Effector memory CD4-positive, alpha-beta T cell (primary cell): ENCODE measurements around the gene GFRAL.

Source experiments
- DNase-seq, 3 donors: peaks; one replicate each; pipeline ENCODE4 v3.0.0-alpha.2; 2020
- H3K27ac ChIP-seq: 2 replicates; pipeline ENCODE4 v1.7.0; 2013; ENCODE audit warnings: mild to moderate bottlenecking, low read length, moderate library complexity; ENCODE audit not compliant: insufficient read depth, poor library complexity, severe bottlenecking
- H3K27me3 ChIP-seq: replicated peaks from 2 replicates; pipeline ENCODE4 v1.7.0; 2013; ENCODE audit warnings: mild to moderate bottlenecking, low read length; ENCODE audit not compliant: insufficient read depth, control insufficient read depth, poor library complexity, severe bottlenecking
- H3K36me3 ChIP-seq: 2 replicates; pipeline ENCODE4 v1.7.0; 2013; ENCODE audit warnings: mild to moderate bottlenecking, low read length, moderate library complexity; ENCODE audit not compliant: control insufficient read depth, insufficient read depth
- H3K4me1 ChIP-seq: 2 replicates; pipeline ENCODE4 v1.7.0; 2013; ENCODE audit warnings: low read length, mild to moderate bottlenecking; ENCODE audit not compliant: control insufficient read depth, insufficient read depth, poor library complexity, severe bottlenecking
- H3K4me3 ChIP-seq: 2 replicates; pipeline ENCODE4 v1.7.0; 2013; ENCODE audit warnings: low read length, low read depth, mild to moderate bottlenecking; ENCODE audit not compliant: insufficient read depth, poor library complexity, severe bottlenecking
- H3K9me3 ChIP-seq: 2 replicates; pipeline ENCODE4 v1.7.0; 2013; ENCODE audit warnings: mild to moderate bottlenecking, low read length, moderate library complexity; ENCODE audit not compliant: control insufficient read depth

GFRAL gene

GRCh38 chr6:55410674-55411073 lies 83.4 kb downstream of the GFRAL start:
- H3K4me1 ChIP-seq = no peaks in the 10 kb centered on the region
- H3K27ac ChIP-seq = no peak overlapping the region
- DNase-seq = no peak
- H3K36me3 ChIP-seq = no peaks in the 10 kb centered on the region
- H3K4me3 ChIP-seq = no peak overlapping the region
- no peaks in the 10 kb centered on the region for H3K27me3 ChIP-seq
- H3K9me3 ChIP-seq = no peaks in the 10 kb centered on the region

GRCh38 chr6:55423933-55424332 lies 96.7 kb downstream of the GFRAL start:
- Histone ChIP-seq H3K4me1 (no peaks in the 10 kb centered on the region), H3K27me3 (no peaks in the 10 kb centered on the region), H3K27ac (no peak overlapping the region), H3K9me3 (no peaks in the 10 kb centered on the region), H3K36me3 (no peaks in the 10 kb centered on the region), H3K4me3 (no peak overlapping the region)
- DNase-seq = no peak

- Histone ChIP-seq H3K27ac (no peak overlapping the region), H3K27me3 (no peaks in the 10 kb centered on the region), H3K9me3 (no peaks in the 10 kb centered on the region), H3K36me3 (no peaks in the 10 kb centered on the region), H3K4me1 (no peaks in the 10 kb centered on the region), H3K4me3 (no peak overlapping the region)
- no peak for DNase-seq
These were observed 106.3 kb downstream of the GFRAL start for GRCh38 chr6:55433446-55434130.

- Histone ChIP-seq H3K4me3 (no peak overlapping the region), H3K9me3 (no peaks in the 10 kb centered on the region), H3K27ac (no peak overlapping the region), H3K4me1 (no peaks in the 10 kb centered on the region), H3K27me3 (no peaks in the 10 kb centered on the region), H3K36me3 (no peaks in the 10 kb centered on the region)
- DNase-seq = no peak
These were observed 109.9 kb downstream of the GFRAL start for GRCh38 chr6:55437141-55437540.

- H3K4me3 ChIP-seq = no peak overlapping the region
- DNase-seq = no peak
These were observed 110.9 kb downstream of the GFRAL start for GRCh38 chr6:55438203-55438602.

GRCh38 chr6:55443238-55444134 lies 116.2 kb downstream of the GFRAL start:
- H3K4me3 ChIP-seq = no peak overlapping the region
- no peaks in the 10 kb centered on the region for H3K4me1 ChIP-seq
- DNase-seq = no peak
- no peaks in the 10 kb centered on the region for H3K27me3 ChIP-seq
- no peaks in the 10 kb centered on the region for H3K36me3 ChIP-seq
- no peak overlapping the region for H3K27ac ChIP-seq
- no peaks in the 10 kb centered on the region for H3K9me3 ChIP-seq

More at GRCh38 chr6:55438203-55438602, 110.9 kb downstream of the GFRAL start:
- Histone ChIP-seq H3K27me3 (no peaks in the 10 kb centered on the region), H3K9me3 (no peaks in the 10 kb centered on the region), H3K36me3 (no peaks in the 10 kb centered on the region), H3K27ac (no peak overlapping the region), H3K4me1 (no peaks in the 10 kb centered on the region)

- H3K36me3 ChIP-seq = no peaks in the 10 kb centered on the region
- H3K27me3 ChIP-seq = no peaks in the 10 kb centered on the region
- H3K4me1 ChIP-seq = no peaks in the 10 kb centered on the region
- H3K9me3 ChIP-seq = no peaks in the 10 kb centered on the region
- H3K4me3 ChIP-seq = no peak overlapping the region
- DNase-seq = no peak
- no peak overlapping the region for H3K27ac ChIP-seq
These were observed 118.5 kb downstream of the GFRAL start for GRCh38 chr6:55445648-55446204.

- Histone ChIP-seq H3K9me3 (no peaks in the 10 kb centered on the region), H3K27me3 (no peaks in the 10 kb centered on the region), H3K4me3 (no peak overlapping the region), H3K36me3 (no peaks in the 10 kb centered on the region), H3K27ac (no peak overlapping the region), H3K4me1 (no peaks in the 10 kb centered on the region)
- no peak for DNase-seq
These were observed 120.6 kb downstream of the GFRAL start for GRCh38 chr6:55447891-55448290.

- H3K4me3 ChIP-seq = no peak overlapping the region
- no peaks in the 10 kb centered on the region for H3K4me1 ChIP-seq
- H3K27me3 ChIP-seq = no peaks in the 10 kb centered on the region
- H3K27ac ChIP-seq = no peak overlapping the region
- H3K36me3 ChIP-seq = no peaks in the 10 kb centered on the region
- DNase-seq = no peak
- H3K9me3 ChIP-seq = no peaks in the 10 kb centered on the region
These were observed 121.2 kb downstream of the GFRAL start for GRCh38 chr6:55448451-55448850.

- H3K27ac ChIP-seq = no peak overlapping the region
- no peaks in the 10 kb centered on the region for H3K4me1 ChIP-seq
- H3K4me3 ChIP-seq = no peak overlapping the region
- H3K27me3 ChIP-seq = no peaks in the 10 kb centered on the region
- H3K9me3 ChIP-seq = no peaks in the 10 kb centered on the region
- H3K36me3 ChIP-seq = no peaks in the 10 kb centered on the region
- no peak for DNase-seq
These were observed 122.0 kb downstream of the GFRAL start for GRCh38 chr6:55449225-55449624.
